ENCODE measurements around the gene ABLIM2. TPM values are rescaled to one million over a fixed set of nuclear protein-coding genes. Genes with fewer than 3 reads are reported as not detected.

Gene ABLIM2
- total RNA-seq, 3 donors from 2014 or later (not counting 1 experiment from before 2014, with no cell fraction given), result 0.71 to 2.8 (median 1.3) TPM

DNA sequence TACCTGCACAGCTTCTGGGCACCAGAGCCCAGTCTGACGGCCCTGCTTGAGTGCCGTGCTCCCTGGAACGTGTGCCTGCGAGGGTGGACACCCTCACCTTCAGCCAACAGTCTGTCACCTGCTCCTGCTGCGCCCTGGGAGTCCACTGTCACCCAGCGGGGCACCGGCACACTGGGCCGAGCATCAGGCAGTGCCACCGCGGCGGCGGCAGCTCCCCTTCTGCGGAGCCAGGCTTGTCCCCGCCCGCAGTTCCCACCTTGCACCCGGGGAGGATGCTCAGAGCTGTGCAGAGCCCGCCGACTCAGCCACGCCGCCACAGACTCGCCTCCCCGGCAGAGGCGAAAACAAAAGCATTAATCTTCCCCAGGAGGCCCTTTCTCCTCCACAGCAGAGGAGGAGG, 86.8 kb downstream of the ABLIM2 start:
- no peak for DNase-seq
- Mint-ChIP-seq H3K4me1 (no peaks in the 10 kb centered on the region), H3K9me3 (no peaks in the 10 kb centered on the region), H3K27me3 (ENCODE audit: low read depth in 2 of 2) (peaks cover 0 to 11% of the 10 kb centered on the region in 2 donors), H3K4me3 (no peak overlapping the region), H3K36me3 (no peaks in the 10 kb centered on the region), H3K27ac (no peak overlapping the region)
- H3K27me3 ChIP-seq (ENCODE audit: control insufficient read depth, insufficient read depth, low read length), result peaks cover 2% of the 10 kb centered on the region
- 32% methylated on average over 23 of the region's 23 CpGs for WGBS (ENCODE audit: insufficient coverage)
- no peaks in the 10 kb centered on the region for H3K36me3 ChIP-seq (ENCODE audit: control insufficient read depth, insufficient read depth, low read length)
- no peaks in the 10 kb centered on the region for H3K9me3 ChIP-seq (ENCODE audit: control insufficient read depth, insufficient read depth, low read length)
- ATAC-seq, result no peak
- no peak overlapping the region for H3K27ac ChIP-seq (ENCODE audit: low read length)
- TF ChIP-seq CTCF (IDR thresholded peaks at IDR 0.05), result no peak
- intact Hi-C loops (cut with micrococcal nuclease), result no loop called here
- H3K4me3 ChIP-seq (ENCODE audit: low read length), result no peak overlapping the region
- no peaks in the 10 kb centered on the region for H3K4me1 ChIP-seq (ENCODE audit: control insufficient read depth, insufficient read depth, low read length)

- no peaks in the 10 kb centered on the region for H3K4me1 Mint-ChIP-seq
- no peaks in the 10 kb centered on the region for H3K36me3 ChIP-seq (ENCODE audit: control insufficient read depth, insufficient read depth, low read length)
- DNase-seq (no peak), ATAC-seq (no peak)
- no peaks in the 10 kb centered on the region for H3K9me3 Mint-ChIP-seq
- TF ChIP-seq CTCF (IDR thresholded peaks at IDR 0.05), result no peak
- H3K4me3 ChIP-seq (ENCODE audit: low read length), result no peak overlapping the region
- peaks cover 0 to 11% of the 10 kb centered on the region in 2 donors for H3K27me3 Mint-ChIP-seq (ENCODE audit: low read depth in 2 of 2)
- no peak overlapping the region for H3K27ac ChIP-seq (ENCODE audit: low read length)
- intact Hi-C loops (cut with micrococcal nuclease), result no loop called here
- H3K36me3 Mint-ChIP-seq, result no peaks in the 10 kb centered on the region
- no peaks in the 10 kb centered on the region for H3K4me1 ChIP-seq (ENCODE audit: control insufficient read depth, insufficient read depth, low read length)
- no peak overlapping the region for H3K27ac Mint-ChIP-seq
- peaks cover 2% of the 10 kb centered on the region for H3K27me3 ChIP-seq (ENCODE audit: control insufficient read depth, insufficient read depth, low read length)
- 51% methylated on average over 29 of the region's 30 CpGs for WGBS (ENCODE audit: insufficient coverage)
- H3K4me3 Mint-ChIP-seq, result no peak overlapping the region
- H3K9me3 ChIP-seq (ENCODE audit: control insufficient read depth, insufficient read depth, low read length), result no peaks in the 10 kb centered on the region
These were observed 87.6 kb downstream of the ABLIM2 start for GRCh38 chr4:8070736-8071718.

- no peaks in the 10 kb centered on the region for H3K9me3 Mint-ChIP-seq
- Histone ChIP-seq H3K9me3 (ENCODE audit: control insufficient read depth, insufficient read depth, low read length) (peaks cover 7% of the 10 kb centered on the region), H3K36me3 (ENCODE audit: control insufficient read depth, insufficient read depth, low read length) (no peaks in the 10 kb centered on the region), H3K4me1 (ENCODE audit: control insufficient read depth, insufficient read depth, low read length) (no peaks in the 10 kb centered on the region), H3K4me3 (ENCODE audit: low read length) (no peak overlapping the region), H3K27me3 (ENCODE audit: control insufficient read depth, insufficient read depth, low read length) (peaks cover 2% of the 10 kb centered on the region), H3K27ac (ENCODE audit: low read length) (no peak overlapping the region)
- H3K27ac Mint-ChIP-seq, result no peak overlapping the region
- ATAC-seq, result no peak
- no peaks in the 10 kb centered on the region for H3K4me1 Mint-ChIP-seq
- WGBS (ENCODE audit: insufficient coverage), result 87% methylated on average over 27 of the region's 27 CpGs
- H3K36me3 Mint-ChIP-seq, result peaks cover 1% of the 10 kb centered on the region
- DNase-seq, result no peak
- H3K4me3 Mint-ChIP-seq, result no peak overlapping the region
- H3K27me3 Mint-ChIP-seq (ENCODE audit: low read depth in 2 of 2), result peaks cover 0 to 14% of the 10 kb centered on the region in 2 donors
- no peak for TF ChIP-seq CTCF (IDR thresholded peaks at IDR 0.05)
- intact Hi-C loops (cut with micrococcal nuclease), result no loop called here
These were observed 89.4 kb downstream of the ABLIM2 start for GRCh38 chr4:8069102-8069752.
